Inflammatory macrophage treated with lipopolysaccharide for 4 hours (primary cell): ENCODE data around the gene ARMC3.

ENCODE experiments used
- DNase-seq: peaks from one replicate; pipeline ENCODE4 v3.0.0-alpha.2; 2020

Gene ARMC3

DNA sequence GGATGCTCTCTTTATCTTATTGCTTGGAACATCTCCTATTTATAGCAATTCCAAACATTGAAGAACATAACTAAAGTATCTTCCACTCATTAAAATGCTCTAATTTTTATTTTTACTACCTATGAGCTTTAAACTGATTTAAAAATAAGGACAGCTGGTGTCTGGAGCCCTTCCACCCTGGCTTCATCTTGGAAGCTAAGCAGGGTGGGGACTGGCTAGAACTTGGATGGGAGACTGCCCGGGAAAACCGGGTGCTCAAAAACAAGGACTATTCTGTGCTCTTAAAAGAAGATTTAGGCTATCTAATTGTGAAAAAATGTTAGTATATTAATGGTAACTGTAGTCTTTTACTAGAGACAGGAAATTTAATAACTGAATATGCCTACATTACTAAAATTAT, 69.2 kb downstream of the ARMC3 start:
- no peak for DNase-seq

- DNase-seq = no peak
These were observed 70.2 kb downstream of the ARMC3 start for GRCh38 chr10:22998091-22998490.

DNA sequence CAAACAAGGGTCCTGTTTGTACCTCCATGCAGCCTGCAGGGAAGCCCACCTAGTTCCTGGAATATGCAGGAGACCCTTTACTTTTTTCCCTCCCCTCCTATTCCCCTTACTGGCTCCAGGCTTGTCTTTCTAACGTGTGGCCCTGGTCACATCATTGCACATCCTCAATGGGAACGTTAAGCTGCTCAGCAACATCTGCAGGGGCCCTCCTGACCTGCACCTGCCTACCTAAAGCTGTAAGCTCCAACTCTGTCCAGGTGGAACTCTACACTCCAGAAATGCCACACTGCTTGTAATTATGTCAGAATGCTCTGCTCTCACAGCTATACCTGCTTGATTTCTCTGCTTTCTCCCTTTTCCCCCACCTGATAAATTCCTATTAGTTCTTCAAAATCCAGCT, 72.1 kb downstream of the ARMC3 start:
- DNase-seq = no peak

DNA sequence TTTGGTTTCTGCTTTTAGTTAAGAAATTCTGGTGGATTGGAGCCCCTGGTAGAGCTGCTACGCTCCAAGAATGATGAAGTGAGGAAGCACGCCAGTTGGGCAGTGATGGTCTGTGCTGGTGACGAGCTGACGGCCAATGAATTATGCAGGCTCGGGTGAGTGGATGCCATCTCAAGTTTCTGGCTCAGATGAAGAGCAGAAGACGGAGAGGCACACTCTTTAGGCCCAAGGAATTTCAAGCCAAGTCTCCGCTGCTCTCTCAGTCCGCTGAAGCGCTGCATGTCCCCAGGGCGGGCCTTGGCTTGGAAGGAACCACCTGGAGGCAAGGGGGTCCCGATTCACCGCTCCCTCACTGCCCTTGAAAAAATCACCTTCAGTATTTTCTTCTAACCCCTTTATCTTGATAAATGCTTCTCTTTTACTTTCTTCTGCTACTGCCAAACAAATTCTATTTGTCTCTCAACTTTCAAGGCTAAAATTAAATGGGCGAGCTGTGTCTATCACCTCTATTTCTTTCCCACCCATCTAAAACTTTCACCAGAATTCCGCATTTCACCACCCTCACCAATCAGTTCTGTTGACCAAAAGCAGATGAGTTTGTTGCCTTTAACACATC, 74.2 kb downstream of the ARMC3 start:
- no peak for DNase-seq

- no peak for DNase-seq
These were observed 77.3 kb downstream of the ARMC3 start for GRCh38 chr10:23005150-23005549.

DNA sequence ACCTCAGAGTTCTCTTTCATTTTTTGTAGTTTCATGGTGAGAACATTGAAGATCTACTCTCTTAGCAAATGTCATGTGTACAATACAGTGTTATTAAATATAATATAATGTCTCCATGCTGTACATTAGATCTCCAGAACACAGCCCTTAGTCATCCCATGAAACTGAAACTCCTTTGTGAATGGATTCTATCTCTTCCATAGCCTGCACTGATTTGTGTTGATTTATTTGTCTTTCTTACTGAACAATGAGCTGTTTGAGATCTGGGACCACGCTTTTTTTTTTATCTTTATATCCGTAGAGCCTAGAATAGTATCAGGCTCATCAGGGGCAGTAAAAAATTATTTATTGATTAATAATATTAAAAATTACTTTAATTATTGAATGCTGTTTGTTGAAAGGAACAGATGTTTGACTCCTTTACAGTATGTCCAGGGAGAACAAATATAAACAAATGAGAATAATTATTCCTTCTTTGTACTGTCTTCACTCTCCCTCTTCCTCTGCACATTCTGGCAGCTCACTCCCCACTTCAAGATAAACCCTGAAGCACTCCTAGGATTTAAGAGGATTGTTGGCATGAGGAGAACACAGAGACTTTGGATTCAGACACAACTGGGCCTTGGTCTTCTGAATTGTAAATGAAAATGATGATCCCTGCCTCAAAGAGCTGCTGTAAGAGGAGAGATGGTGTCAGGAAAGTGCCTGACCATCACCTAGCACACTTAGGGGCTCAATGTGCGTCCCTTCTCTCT, 85.9 kb downstream of the ARMC3 start:
- no peak for DNase-seq

DNA sequence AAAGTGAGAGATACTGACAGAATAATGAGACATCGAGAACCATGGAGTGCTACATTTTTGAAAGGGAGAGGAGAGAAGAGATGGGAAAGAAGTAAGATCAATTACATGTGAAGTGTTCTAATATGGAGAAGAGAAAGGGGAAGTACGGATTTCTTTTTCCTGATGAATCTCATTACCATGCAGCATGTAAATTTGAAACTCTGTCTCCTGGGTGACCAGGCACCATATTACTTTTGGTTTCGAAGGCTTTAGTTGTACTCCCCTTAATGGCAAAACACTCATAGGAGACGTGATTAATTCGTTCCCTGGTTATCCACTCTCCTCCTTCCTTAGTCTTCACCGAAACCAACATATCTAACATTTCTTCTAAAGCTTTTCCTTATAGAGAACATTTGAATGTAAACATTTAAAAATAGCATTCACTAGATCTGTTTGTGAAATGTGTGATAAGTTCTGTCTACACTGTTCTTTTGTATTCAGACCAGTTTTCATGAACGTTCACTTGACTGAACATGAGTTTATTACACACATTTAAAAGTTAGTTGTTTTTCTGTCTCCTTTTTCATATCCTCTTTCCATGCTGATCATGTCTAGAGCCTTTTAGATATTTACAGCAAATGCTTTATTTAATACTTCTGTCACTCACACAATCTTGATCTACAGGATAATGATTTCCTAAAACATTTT, 87.3 kb downstream of the ARMC3 start:
- DNase-seq = peak; percentile 25

DNA sequence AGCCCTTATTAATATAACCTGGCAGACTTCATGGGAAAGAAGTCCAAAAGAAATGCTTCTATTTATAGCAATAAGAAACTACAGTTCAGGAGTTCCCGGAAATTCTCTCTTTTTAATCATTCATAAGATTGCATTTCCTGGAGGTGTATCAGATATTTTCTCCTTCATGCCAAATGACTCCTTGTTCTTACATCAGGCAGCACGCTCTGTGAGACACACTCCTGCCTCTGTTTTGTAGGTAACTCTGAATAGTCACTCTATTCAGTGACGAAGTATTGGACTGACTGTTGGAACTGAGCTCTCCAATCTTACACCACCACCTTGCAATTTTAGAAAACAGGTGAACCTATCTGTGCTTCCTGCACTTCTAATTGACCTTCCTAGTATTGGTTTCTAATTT, 88.8 kb downstream of the ARMC3 start:
- DNase-seq = no peak

- no peak for DNase-seq
These were observed 91.8 kb downstream of the ARMC3 start for GRCh38 chr10:23019633-23020032.

GRCh38 chr10:23021430-23021829, 93.6 kb downstream of the ARMC3 start:
- DNase-seq = no peak

- no peak for DNase-seq
These were observed 96.1 kb downstream of the ARMC3 start for GRCh38 chr10:23024002-23024401.

- DNase-seq = no peak
These were observed 103.5 kb downstream of the ARMC3 start for GRCh38 chr10:23031318-23031717.

GRCh38 chr10:23034790-23035189, 106.9 kb downstream of the ARMC3 start:
- DNase-seq = no peak

DNA sequence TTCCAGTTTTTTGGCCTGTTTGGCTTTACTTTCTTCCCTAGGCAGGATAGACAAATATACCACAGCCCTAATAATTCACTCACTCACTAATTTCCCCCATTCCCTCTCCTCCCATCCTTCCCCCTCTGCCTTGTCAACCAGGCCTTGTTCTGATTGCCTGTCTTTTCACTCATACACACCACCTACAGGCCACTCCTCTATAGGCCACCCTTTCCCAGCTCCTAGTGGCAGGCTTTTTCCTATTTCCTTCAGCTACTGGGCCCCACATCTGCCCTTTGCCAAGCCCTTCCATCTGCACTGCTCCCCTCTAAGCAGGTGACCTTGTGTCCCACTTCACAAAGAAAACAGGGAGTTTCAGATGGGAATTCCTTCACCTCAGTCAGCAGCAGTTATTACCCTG, 107.7 kb downstream of the ARMC3 start:
- DNase-seq = no peak

- DNase-seq = no peak
These were observed 109.3 kb downstream of the ARMC3 start for GRCh38 chr10:23037152-23037551.

DNA sequence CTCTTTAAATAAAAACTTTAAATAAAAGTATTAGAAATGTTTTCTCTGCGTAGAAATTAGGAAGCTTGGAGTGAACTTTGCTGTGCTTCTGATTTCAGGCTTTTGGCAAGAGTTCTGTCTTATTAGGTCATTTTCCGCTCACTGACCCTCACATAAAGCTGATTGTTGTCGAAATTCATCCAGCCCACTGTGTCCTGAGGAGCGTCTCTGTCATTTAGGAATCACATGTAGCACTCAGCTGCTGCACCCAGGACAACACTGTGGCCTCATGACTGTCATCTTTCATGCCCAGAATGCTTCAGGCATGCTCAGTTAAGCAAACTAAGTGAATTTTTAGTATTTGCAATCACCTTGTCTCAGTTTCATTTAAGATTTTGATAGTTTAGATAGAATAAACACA, 109.7 kb downstream of the ARMC3 start:
- DNase-seq = no peak

DNA sequence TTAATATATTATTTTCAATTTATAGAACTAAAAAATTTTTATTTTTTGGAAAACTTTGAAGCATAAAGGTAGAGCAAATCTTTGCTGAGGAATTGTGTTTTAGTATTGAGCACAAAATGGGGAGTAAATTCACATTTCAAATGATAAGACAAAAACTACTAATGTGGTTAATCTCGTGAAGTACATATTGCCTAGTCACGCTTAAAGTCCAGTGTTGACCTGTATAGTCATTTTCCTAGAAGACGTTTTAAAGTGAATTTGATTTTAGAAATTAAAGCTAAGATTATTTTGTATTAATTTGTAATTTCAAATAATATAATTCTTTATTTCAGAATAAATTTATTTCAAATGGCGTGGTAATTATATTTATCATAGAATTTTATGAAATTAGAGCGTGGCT, 110.3 kb downstream of the ARMC3 start:
- no peak for DNase-seq

GRCh38 chr10:23040002-23040401, 112.1 kb downstream of the ARMC3 start:
- DNase-seq = no peak

GRCh38 chr10:23046027-23046426, 118.2 kb downstream of the ARMC3 start:
- DNase-seq = no peak

DNA sequence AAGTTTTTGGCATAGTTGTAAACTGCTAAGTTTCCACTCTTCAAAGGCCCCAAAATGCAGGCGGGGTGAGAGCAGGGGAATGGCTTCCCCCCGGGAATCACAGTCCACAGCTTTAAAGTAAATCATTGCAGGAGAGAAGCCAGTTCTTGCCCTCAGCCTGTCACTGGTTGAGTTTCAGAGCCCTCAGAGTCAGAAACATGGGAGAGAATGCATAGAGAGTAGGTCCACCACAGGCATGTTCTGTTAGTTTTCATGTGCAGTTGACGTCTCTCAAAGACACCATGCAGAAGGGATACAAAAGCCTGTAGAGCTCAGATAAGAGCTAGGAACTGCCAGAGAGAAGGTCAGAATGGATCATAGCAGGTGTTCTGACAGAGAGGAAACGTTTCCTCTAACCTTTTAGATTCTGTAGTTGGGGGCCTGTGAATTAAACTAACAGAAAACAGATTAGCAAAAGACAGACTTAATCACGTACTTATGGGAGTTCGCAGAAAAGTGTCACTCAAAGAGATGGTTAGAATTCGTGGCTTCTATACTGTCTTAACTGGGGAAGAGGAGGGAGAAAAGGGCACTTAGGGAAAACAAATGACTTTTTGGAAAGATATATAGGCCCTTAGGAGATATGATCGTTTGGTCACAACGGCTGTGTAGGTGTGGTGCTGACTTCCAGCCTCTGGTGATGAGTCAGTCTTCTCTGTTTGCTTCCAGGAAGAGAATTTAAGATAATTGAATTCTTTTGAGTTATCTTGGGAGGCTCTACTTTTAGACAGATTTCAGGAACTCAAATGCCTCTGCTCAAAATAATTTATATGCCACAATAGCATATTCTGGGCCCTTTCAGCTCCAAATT, 119.6 kb downstream of the ARMC3 start:
- no peak for DNase-seq

DNA sequence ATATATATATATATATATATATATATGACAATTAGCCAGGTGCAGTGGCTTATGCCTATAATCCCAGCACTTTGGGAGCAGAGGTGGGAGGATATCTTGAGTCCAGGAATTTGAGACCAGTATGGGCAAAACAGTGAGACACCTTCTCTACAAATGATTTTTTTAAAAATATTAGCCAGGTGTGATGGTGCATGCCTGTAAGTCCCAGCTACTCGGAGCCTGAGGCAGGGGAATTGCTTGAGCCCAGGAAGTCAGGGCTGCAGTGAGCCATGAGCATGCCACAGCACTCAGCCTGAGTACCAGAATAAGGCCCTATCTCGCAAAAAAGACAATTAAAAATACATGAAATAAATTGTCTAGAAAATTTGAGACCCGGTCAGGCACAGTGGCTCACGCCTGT, 120.3 kb downstream of the ARMC3 start:
- DNase-seq = no peak

GRCh38 chr10:23051278-23051677, 123.4 kb downstream of the ARMC3 start:
- DNase-seq = no peak

- no peak for DNase-seq
These were observed 124.0 kb downstream of the ARMC3 start for GRCh38 chr10:23051855-23052331.
